HCT116 (cell line): ENCODE results near the gene STAG3. TPM values are rescaled to one million over a fixed set of nuclear protein-coding genes. Genes with fewer than 3 reads are reported as not detected.

ENCODE experiments used
- ATAC-seq: fragments of 200-7000 bp; cut with Tn5 transposase; 2 replicates; pipeline ENCODE4 v1.9.1; 2020; ENCODE audit warnings: mild to moderate bottlenecking, moderate library complexity
- BruUV-seq: library from RNA; stranded (reverse); fragments of 400-500 nt; replicated peaks from 2 replicates; lab custom pipeline; 2021; lab: Mats Ljungman, UMichigan
- CTCF ChIA-PET: fragments of 300-600 bp; sonication (Branson Sonifier 250); formaldehyde crosslinking; loops from one replicate; lab custom pipeline; 2021; ENCODE audit warnings: antibody characterized with exemption; lab: Charles Lee
- POLR2A ChIA-PET: fragments of 300-600, 350-600 bp; sonication (Branson Sonifier 250); formaldehyde crosslinking; loops from one replicate; lab custom pipeline; 2021; ENCODE audit warnings: antibody characterized with exemption; lab: Charles Lee
- RAD21 ChIA-PET, 2 experiments: fragments of 300-600 bp; sonication (Branson Sonifier 250); formaldehyde crosslinking; loops; one replicate each; lab custom pipeline; 2023; ENCODE audit warnings: low total read pairs in 2 of 2; ENCODE audit not compliant: uncharacterized antibody in 2 of 2, unreplicated experiment in 2 of 2, low non-redundant PET in 1 of 2; lab: Charles Lee
- DNase-seq: peaks from one replicate; pipeline ENCODE4 v3.0.0-alpha.2; 2010; ENCODE audit warnings: low read depth, low spot score
- H2AFZ ChIP-seq: fragments of 200-600 bp; shearing (Covaris generic), sonication (generic); 2 replicates; pipeline ENCODE4 v1.6.1; 2017; ENCODE audit warnings: low read depth, mixed run types, mixed read lengths, antibody characterized with exemption, low read length; ENCODE audit not compliant: poor library complexity, severe bottlenecking
- H3K27ac ChIP-seq: 2 replicates; pipeline ENCODE4 v1.5.1; 2012; ENCODE audit warnings: low read depth, low read length
- H3K27me3 ChIP-seq: fragments of 200-600 bp; sonication (generic); 2 replicates; pipeline ENCODE4 v1.6.1; 2016; ENCODE audit warnings: mixed run types, low read length, mixed read lengths; ENCODE audit not compliant: insufficient read depth
- H3K36me3 ChIP-seq, 2 experiments: fragments of 200-500 bp in 1 of 2; fragments of 200-600 bp in 1 of 2; sonication (Bioruptor generic) in 1 of 2; sonication (generic) in 1 of 2; 2 replicates each; pipeline versions ENCODE4 v1.5.1 to v1.6.1; 2014 to 2016; ENCODE audit warnings: low read length in 2 of 2, inconsistent platforms in 1 of 2, mixed read lengths in 1 of 2, mixed run types in 1 of 2; ENCODE audit not compliant: insufficient read depth in 2 of 2, control insufficient read depth in 1 of 2
- H3K4me1 ChIP-seq, 2 experiments: fragments of 200-600 bp in 1 of 2; sonication (generic) in 1 of 2; 2 replicates each; pipeline versions ENCODE4 v1.5.1 to v1.6.1; 2012 to 2017; ENCODE audit warnings: low read length in 2 of 2, inconsistent platforms in 1 of 2, mild to moderate bottlenecking in 1 of 2, mixed read lengths in 1 of 2, mixed run types in 1 of 2, moderate library complexity in 1 of 2; ENCODE audit not compliant: insufficient read depth in 2 of 2, control insufficient read depth in 1 of 2
- H3K4me2 ChIP-seq: fragments of 200-600 bp; sonication (generic); 2 replicates; pipeline ENCODE4 v1.6.1; 2017; ENCODE audit warnings: mixed run types, low read length, mixed read lengths
- H3K4me3 ChIP-seq, 2 experiments: fragments of 200-600 bp in 1 of 2; sonication (generic) in 1 of 2; replicated peaks in 1 of 2; 2 replicates each; pipeline ENCODE4 v1.5.1; 2011 to 2016; ENCODE audit warnings: low read length in 2 of 2, control low read depth in 1 of 2, low read depth in 1 of 2, mild to moderate bottlenecking in 1 of 2, mixed read lengths in 1 of 2, mixed run types in 1 of 2
- H3K79me2 ChIP-seq: fragments of 200-600 bp; sonication (generic); 2 replicates; pipeline ENCODE4 v1.6.1; 2017; ENCODE audit warnings: mild to moderate bottlenecking, mixed run types, low read length, moderate library complexity, mixed read lengths; ENCODE audit not compliant: insufficient read depth
- H3K9ac ChIP-seq: fragments of 200-600 bp; sonication (generic); 2 replicates; pipeline ENCODE4 v1.6.1; 2016; ENCODE audit warnings: low read length, mixed read lengths
- H3K9me2 ChIP-seq: fragments of 200-600 bp; sonication (generic), shearing (Covaris generic); 2 replicates; pipeline ENCODE4 v1.6.1; 2017; ENCODE audit warnings: mixed run types, mild to moderate bottlenecking, moderate library complexity; ENCODE audit not compliant: insufficient read depth
- H3K9me3 ChIP-seq, 2 experiments: fragments of 200-500 bp in 1 of 2; fragments of 200-600 bp in 1 of 2; sonication (Bioruptor generic) in 1 of 2; sonication (generic) in 1 of 2; 2 replicates each; pipeline ENCODE4 v1.6.1; 2014 to 2017; ENCODE audit warnings: low read length in 2 of 2, mixed read lengths in 2 of 2, inconsistent platforms in 1 of 2, low read depth in 1 of 2, mild to moderate bottlenecking in 1 of 2, mixed run types in 1 of 2, moderate library complexity in 1 of 2; ENCODE audit not compliant: control insufficient read depth in 1 of 2, insufficient read depth in 1 of 2
- H4K20me1 ChIP-seq: fragments of 200-600 bp; sonication (generic), shearing (Covaris generic); 2 replicates; pipeline ENCODE4 v1.6.1; 2017; ENCODE audit warnings: mixed run types, mild to moderate bottlenecking, moderate library complexity; ENCODE audit not compliant: insufficient read depth
- ATF3 ChIP-seq: IDR thresholded peaks from 2 replicates; pipeline ENCODE4 v1.6.1; 2012
- CBX3 ChIP-seq: IDR thresholded peaks from 2 replicates; pipeline ENCODE4 v1.6.1; 2012; ENCODE audit warnings: low read depth
- CTCF ChIP-seq, 3 experiments: fragments of 200-600 bp in 1 of 3; sonication (generic) in 1 of 3; IDR thresholded peaks in 2 of 3; conservative IDR thresholded peaks in 1 of 3; 2 replicates each; pipeline ENCODE4 v1.5.1; 2012 to 2017; ENCODE audit warnings: low read depth in 2 of 3, low read length in 2 of 3, antibody characterized with exemption in 1 of 3, borderline replicate concordance in 1 of 3, control low read depth in 1 of 3, mild to moderate bottlenecking in 1 of 3, mixed read lengths in 1 of 3, mixed run types in 1 of 3, moderate library complexity in 1 of 3; ENCODE audit not compliant: insufficient read depth in 1 of 3
- EGR1 ChIP-seq: IDR thresholded peaks from 2 replicates; pipeline ENCODE4 v1.6.1; 2012; ENCODE audit warnings: low read depth
- ELF1 ChIP-seq: IDR thresholded peaks from 2 replicates; pipeline ENCODE4 v1.6.1; 2012; ENCODE audit warnings: low read depth, borderline replicate concordance
- EZH2phosphoT487 ChIP-seq: fragments of 200-600 bp; IDR thresholded peaks from 2 replicates; pipeline ENCODE4 v1.6.1; 2018; ENCODE audit warnings: antibody characterized with exemption, borderline replicate concordance
- FOSL1 ChIP-seq: IDR thresholded peaks from 2 replicates; pipeline ENCODE4 v1.6.1; 2012; ENCODE audit warnings: low read depth
- POLR2A ChIP-seq: IDR thresholded peaks from 2 replicates; pipeline ENCODE4 v1.7.0; 2011; ENCODE audit warnings: borderline replicate concordance; ENCODE audit not compliant: insufficient read depth, insufficient read length; ENCODE audit errors: extremely low read depth
- POLR2AphosphoS5 ChIP-seq: IDR thresholded peaks from 2 replicates; pipeline ENCODE4 v1.6.1; 2011; ENCODE audit warnings: mild to moderate bottlenecking, low read depth, low read length, moderate library complexity
- RAD21 ChIP-seq: IDR thresholded peaks from 2 replicates; pipeline ENCODE4 v1.6.1; 2012; ENCODE audit warnings: low read depth, mild to moderate bottlenecking
- SP1 ChIP-seq: IDR thresholded peaks from 2 replicates; pipeline ENCODE4 v1.6.1; 2012; ENCODE audit warnings: low read depth
- SRF ChIP-seq: IDR thresholded peaks from 2 replicates; pipeline ENCODE4 v1.6.1; 2012; ENCODE audit warnings: low read depth
- TCF7L2 ChIP-seq: IDR thresholded peaks from 2 replicates; pipeline ENCODE4 v1.7.0; 2011; ENCODE audit warnings: borderline replicate concordance, inconsistent platforms; ENCODE audit not compliant: insufficient read depth, insufficient read length; ENCODE audit errors: extremely low read depth
- ZFX ChIP-seq: fragments of 450-650 bp; IDR thresholded peaks from 2 replicates; pipeline ENCODE4 v1.6.1; 2017
- ZNF274 ChIP-seq: fragments of 200-500 bp; sonication (Bioruptor generic); IDR thresholded peaks from 2 replicates; pipeline ENCODE4 v1.6.1; 2014; ENCODE audit warnings: mild to moderate bottlenecking, low read depth, low read length, inconsistent platforms
- intact Hi-C: fragments of 100-400 bp; cut with micrococcal nuclease; formaldehyde crosslinking; loops from 2 replicates; pipeline ENCODE4 v1.10.0; 2022
- total RNA-seq: library from RNA; stranded (reverse); gene quantifications from one replicate; pipeline ENCODE4 v1.2.1, GENCODE V29; 2021; ENCODE audit not compliant: unreplicated experiment
- TF ChIP-seq, protein P1 (sequence below): IDR thresholded peaks from 2 replicates; pipeline ENCODE4 v1.6.1; 2012; ENCODE audit warnings: low read depth

The STAG3 gene
- total RNA-seq, 1 experiment from 2014 or later: 1.2 TPM

GRCh38 chr7:100204454-100204853, 26.7 kb downstream of the STAG3 start:
- Histone ChIP-seq H4K20me1 (no peaks in the 10 kb centered on the region), H3K27me3 (no peaks in the 10 kb centered on the region; the same call in 1 of the 2 replicates), H3K9ac (no peak overlapping the region), H3K9me2 (no peaks in the 10 kb centered on the region), H3K4me3 (no peak overlapping the region), H3K79me2 (no peaks in the 10 kb centered on the region), H3K36me3 (no peaks in the 10 kb centered on the region), H3K4me1 (no peaks in the 10 kb centered on the region)
- DNase-seq (no peak), ATAC-seq (no peak)
- POLR2A ChIA-PET: no interaction called here
- no TSS peak for BruUV-seq
- CTCF ChIA-PET: no interaction called here
- TF ChIP-seq SRF: no peak
- no peak for TF ChIP-seq FOSL1
- no peak for TF ChIP-seq CBX3
- TF ChIP-seq EZH2phosphoT487: no peak
- no peak for TF ChIP-seq POLR2A
- TF ChIP-seq TCF7L2: no peak
- TF ChIP-seq, protein P1, sequence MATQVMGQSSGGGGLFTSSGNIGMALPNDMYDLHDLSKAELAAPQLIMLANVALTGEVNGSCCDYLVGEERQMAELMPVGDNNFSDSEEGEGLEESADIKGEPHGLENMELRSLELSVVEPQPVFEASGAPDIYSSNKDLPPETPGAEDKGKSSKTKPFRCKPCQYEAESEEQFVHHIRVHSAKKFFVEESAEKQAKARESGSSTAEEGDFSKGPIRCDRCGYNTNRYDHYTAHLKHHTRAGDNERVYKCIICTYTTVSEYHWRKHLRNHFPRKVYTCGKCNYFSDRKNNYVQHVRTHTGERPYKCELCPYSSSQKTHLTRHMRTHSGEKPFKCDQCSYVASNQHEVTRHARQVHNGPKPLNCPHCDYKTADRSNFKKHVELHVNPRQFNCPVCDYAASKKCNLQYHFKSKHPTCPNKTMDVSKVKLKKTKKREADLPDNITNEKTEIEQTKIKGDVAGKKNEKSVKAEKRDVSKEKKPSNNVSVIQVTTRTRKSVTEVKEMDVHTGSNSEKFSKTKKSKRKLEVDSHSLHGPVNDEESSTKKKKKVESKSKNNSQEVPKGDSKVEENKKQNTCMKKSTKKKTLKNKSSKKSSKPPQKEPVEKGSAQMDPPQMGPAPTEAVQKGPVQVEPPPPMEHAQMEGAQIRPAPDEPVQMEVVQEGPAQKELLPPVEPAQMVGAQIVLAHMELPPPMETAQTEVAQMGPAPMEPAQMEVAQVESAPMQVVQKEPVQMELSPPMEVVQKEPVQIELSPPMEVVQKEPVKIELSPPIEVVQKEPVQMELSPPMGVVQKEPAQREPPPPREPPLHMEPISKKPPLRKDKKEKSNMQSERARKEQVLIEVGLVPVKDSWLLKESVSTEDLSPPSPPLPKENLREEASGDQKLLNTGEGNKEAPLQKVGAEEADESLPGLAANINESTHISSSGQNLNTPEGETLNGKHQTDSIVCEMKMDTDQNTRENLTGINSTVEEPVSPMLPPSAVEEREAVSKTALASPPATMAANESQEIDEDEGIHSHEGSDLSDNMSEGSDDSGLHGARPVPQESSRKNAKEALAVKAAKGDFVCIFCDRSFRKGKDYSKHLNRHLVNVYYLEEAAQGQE: no peak
- no peak for TF ChIP-seq SP1
- no peak for TF ChIP-seq ZFX
- TF ChIP-seq ZNF274: no peak
- no peak for TF ChIP-seq ATF3
- TF ChIP-seq RAD21: no peak
- no peak for TF ChIP-seq ELF1
- no peak for TF ChIP-seq POLR2AphosphoS5
- no peak for TF ChIP-seq CTCF (IDR thresholded peaks at IDR 0.05 in 2 of 3, conservative IDR thresholded peaks at IDR 0.05 in 1 of 3; ENCODE audit: borderline replicate concordance in 1 of 3, insufficient read depth in 1 of 3, low read depth in 2 of 3, low read length in 2 of 3)
- TF ChIP-seq EGR1: no peak
- TF ChIP-seq, all 23 proteins: peak for 0
- H3K4me2 ChIP-seq: no peak overlapping the region
- intact Hi-C loops: no loop called here
- no peak overlapping the region for H3K27ac ChIP-seq
- RAD21 ChIA-PET: no interaction called here
- no peak overlapping the region for H2AFZ ChIP-seq
- H3K9me3 ChIP-seq: no peaks in the 10 kb centered on the region
